Measurements from ENCODE around the gene FAF2.

The FAF2 gene

DNA sequence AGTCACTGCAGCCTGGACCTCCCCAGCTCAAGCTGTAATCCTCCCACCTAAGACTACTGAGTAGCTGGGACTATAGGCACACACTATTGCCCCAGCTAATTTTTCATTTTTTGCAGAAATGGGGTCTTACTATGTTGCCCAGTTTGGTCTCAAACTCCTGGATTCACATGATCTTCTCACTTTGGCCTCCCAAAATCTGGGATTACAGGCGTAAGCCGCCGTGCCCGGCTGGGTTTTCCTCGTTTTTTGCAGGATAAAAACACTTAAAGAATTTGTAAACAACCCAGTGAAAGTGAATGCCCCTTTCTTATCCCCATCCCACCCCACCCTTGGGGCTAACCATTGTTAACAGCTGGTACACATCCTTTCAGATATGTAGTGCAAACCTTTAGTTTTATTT lies 39.6 kb upstream of the FAF2 start:
- TF ChIP-seq, protein P1, sequence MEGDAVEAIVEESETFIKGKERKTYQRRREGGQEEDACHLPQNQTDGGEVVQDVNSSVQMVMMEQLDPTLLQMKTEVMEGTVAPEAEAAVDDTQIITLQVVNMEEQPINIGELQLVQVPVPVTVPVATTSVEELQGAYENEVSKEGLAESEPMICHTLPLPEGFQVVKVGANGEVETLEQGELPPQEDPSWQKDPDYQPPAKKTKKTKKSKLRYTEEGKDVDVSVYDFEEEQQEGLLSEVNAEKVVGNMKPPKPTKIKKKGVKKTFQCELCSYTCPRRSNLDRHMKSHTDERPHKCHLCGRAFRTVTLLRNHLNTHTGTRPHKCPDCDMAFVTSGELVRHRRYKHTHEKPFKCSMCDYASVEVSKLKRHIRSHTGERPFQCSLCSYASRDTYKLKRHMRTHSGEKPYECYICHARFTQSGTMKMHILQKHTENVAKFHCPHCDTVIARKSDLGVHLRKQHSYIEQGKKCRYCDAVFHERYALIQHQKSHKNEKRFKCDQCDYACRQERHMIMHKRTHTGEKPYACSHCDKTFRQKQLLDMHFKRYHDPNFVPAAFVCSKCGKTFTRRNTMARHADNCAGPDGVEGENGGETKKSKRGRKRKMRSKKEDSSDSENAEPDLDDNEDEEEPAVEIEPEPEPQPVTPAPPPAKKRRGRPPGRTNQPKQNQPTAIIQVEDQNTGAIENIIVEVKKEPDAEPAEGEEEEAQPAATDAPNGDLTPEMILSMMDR (IDR thresholded peaks at IDR 0.05), result no peak

GRCh38 chr5:176409765-176410164 lies 38.4 kb upstream of the FAF2 start:
- TF ChIP-seq, protein P1 (IDR thresholded peaks at IDR 0.05), result no peak

GRCh38 chr5:176410486-176411180 lies 37.6 kb upstream of the FAF2 start:
- TF ChIP-seq, protein P1 (IDR thresholded peaks at IDR 0.05), result no peak

GRCh38 chr5:176412517-176413254 lies 35.5 kb upstream of the FAF2 start:
- TF ChIP-seq, protein P1 (IDR thresholded peaks at IDR 0.05), result no peak

DNA sequence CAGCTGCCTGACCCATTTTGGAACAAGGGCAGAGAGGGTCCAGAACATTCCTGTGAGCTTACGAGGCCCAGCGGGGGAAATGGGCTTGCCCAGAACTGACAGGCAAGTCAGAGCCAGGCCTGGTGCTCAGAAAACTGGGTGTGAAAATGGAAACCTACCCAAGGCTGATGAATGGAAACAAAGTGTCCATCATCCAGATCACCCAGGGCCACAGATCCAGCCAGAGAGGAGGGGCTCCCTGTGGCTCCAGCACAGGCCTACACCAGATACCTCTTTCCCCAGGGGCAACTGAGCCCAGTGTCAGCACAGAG lies 35.0 kb upstream of the FAF2 start:
- TF ChIP-seq, protein P1 (IDR thresholded peaks at IDR 0.05), result no peak

DNA sequence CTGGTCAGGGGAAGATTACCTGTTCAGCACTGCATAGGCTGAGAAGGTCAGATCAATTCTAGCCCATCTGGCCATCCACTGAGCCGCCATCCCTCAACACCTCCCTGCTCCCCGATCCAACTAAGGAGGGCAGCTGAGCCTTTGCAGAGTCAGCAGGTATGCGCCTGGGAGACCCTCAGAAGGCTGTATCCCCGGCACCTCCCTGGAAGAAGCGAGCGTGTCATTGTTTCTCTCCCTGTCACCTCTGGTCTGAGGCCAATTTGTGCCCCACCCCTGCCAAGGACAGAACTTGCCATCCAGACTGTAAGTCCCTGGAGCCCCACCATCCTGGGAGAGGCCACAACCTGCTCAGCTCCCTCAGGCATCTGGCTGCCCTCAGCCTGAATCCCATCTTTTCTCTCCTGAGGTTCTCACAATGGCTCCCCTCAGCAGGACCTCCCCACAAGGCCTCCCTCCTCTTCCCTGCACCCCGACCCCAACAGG lies 34.4 kb upstream of the FAF2 start:
- TF ChIP-seq, protein P1 (IDR thresholded peaks at IDR 0.05), result no peak

DNA sequence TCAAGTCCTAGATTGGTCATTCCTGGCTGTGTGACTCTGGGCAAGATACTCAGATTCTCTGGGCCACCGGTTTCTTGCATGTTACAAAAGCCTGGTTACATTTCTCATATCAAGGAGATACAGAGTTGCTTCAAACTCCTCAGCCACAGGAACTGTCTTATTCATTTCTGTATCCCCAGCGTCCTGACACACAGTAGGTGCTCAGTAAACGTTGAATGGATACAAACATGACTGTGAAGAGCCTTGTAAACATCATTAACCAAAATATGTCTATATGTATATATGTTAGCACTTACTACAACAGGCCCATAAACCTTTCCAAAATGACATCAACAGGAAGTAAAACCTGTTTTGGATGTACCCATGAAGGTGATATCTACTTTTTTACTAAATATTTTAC lies 33.5 kb upstream of the FAF2 start:
- TF ChIP-seq, protein P1 (IDR thresholded peaks at IDR 0.05), result no peak

All from LNCAP (cell line).